HEK293 (cell line): ENCODE measurements around the gene GPR84.

Experiments
- KLF1 ChIP-seq: fragments of 450-650 bp; formaldehyde crosslinking; IDR thresholded peaks from 2 replicates; pipeline ENCODE4 v1.5.1; 2016; ENCODE audit warnings: missing biosample characterization, missing genetic modification characterization
- KLF7 ChIP-seq: fragments of 450-650 bp; formaldehyde crosslinking; IDR thresholded peaks from 2 replicates; pipeline ENCODE4 v1.5.1; 2016; ENCODE audit warnings: missing biosample characterization, missing genetic modification characterization, borderline replicate concordance
- ZBTB7A ChIP-seq: fragments of 450-650 bp; formaldehyde crosslinking; IDR thresholded peaks from 2 replicates; pipeline ENCODE4 v1.5.1; 2016; ENCODE audit warnings: low read depth, missing biosample characterization, missing genetic modification characterization
- ZFP3 ChIP-seq: fragments of 450-650 bp; formaldehyde crosslinking; IDR thresholded peaks from 2 replicates; pipeline ENCODE4 v1.5.1; 2016; ENCODE audit warnings: low read depth, missing biosample characterization, missing genetic modification characterization
- ZNF214 ChIP-seq: fragments of 450-650 bp; formaldehyde crosslinking; IDR thresholded peaks from 2 replicates; pipeline ENCODE4 v1.5.1; 2017; ENCODE audit warnings: missing biosample characterization, mild to moderate bottlenecking, missing genetic modification characterization, borderline replicate concordance
- ZNF311 ChIP-seq: fragments of 450-650 bp; formaldehyde crosslinking; IDR thresholded peaks from 2 replicates; pipeline ENCODE4 v1.5.1; 2017; ENCODE audit warnings: missing biosample characterization, missing genetic modification characterization, borderline replicate concordance
- ZNF529 ChIP-seq: fragments of 450-650 bp; formaldehyde crosslinking; IDR thresholded peaks from 2 replicates; pipeline ENCODE4 v1.5.1; 2017; ENCODE audit warnings: missing genetic modification characterization, missing biosample characterization; ENCODE audit not compliant: insufficient replicate concordance
- ZNF792 ChIP-seq: fragments of 450-650 bp; formaldehyde crosslinking; IDR thresholded peaks from 2 replicates; pipeline ENCODE4 v1.5.1; 2016; ENCODE audit warnings: missing biosample characterization, missing genetic modification characterization
- TF ChIP-seq, protein P1 (sequence below): fragments of 450-650 bp; formaldehyde crosslinking; IDR thresholded peaks from 2 replicates; pipeline ENCODE4 v1.5.1; 2016; ENCODE audit warnings: missing biosample characterization, missing genetic modification characterization

GRCh38 chr12:54341378-54342300 is 22.6 kb downstream of the GPR84 start:
- TF ChIP-seq KLF7 (tag by site-specific recombination): no peak
- no peak for TF ChIP-seq ZNF529 (tag by site-specific recombination)
- TF ChIP-seq ZNF311 (tag by site-specific recombination): no peak
- no peak for TF ChIP-seq ZFP3
- TF ChIP-seq ZBTB7A (tag by site-specific recombination): no peak
- TF ChIP-seq, protein P1, sequence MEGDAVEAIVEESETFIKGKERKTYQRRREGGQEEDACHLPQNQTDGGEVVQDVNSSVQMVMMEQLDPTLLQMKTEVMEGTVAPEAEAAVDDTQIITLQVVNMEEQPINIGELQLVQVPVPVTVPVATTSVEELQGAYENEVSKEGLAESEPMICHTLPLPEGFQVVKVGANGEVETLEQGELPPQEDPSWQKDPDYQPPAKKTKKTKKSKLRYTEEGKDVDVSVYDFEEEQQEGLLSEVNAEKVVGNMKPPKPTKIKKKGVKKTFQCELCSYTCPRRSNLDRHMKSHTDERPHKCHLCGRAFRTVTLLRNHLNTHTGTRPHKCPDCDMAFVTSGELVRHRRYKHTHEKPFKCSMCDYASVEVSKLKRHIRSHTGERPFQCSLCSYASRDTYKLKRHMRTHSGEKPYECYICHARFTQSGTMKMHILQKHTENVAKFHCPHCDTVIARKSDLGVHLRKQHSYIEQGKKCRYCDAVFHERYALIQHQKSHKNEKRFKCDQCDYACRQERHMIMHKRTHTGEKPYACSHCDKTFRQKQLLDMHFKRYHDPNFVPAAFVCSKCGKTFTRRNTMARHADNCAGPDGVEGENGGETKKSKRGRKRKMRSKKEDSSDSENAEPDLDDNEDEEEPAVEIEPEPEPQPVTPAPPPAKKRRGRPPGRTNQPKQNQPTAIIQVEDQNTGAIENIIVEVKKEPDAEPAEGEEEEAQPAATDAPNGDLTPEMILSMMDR (tag by site-specific recombination): no peak
- no peak for TF ChIP-seq ZNF792 (tag by site-specific recombination)
- no peak for TF ChIP-seq ZNF214 (tag by site-specific recombination)
- no peak for TF ChIP-seq KLF1
